Measurements from ENCODE around the gene KDM6A. TPM values are rescaled to one million over a fixed set of nuclear protein-coding genes. Genes with fewer than 3 reads are reported as not detected.

Gene KDM6A
- total RNA-seq, 2 donors from 2014 or later: 16.9 to 18.2 TPM

DNA sequence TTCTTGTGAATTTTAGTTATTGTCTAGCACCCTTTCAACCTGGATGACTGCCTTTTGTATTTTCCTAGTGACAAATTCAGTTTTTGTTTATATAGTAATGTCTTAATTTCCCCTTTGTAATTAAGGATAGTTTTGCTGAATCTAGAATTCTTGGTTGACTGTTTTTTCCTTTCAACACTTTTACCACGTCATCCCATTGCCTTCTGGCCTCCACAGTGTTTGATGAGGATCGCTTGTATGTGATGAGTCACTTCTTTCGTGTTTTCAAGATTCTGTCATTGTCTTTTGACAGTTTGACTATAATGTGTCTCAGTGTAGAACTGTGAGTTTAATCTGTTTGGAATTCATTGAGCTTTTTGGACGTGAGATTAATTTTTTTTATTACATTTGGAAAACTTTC lies 30.1 kb downstream of the KDM6A start:
- Histone ChIP-seq H3K27ac (no peak overlapping the region), H3K36me3 (no peaks in the 10 kb centered on the region), H3K9me3 (peaks cover 0 to 10% of the 10 kb centered on the region in 2 donors), H3K4me3 (no peak overlapping the region), H3K27me3 (no peaks in the 10 kb centered on the region), H3K4me1 (peaks cover 0 to 42% of the 10 kb centered on the region in 2 donors)
- TF ChIP-seq, protein P1, sequence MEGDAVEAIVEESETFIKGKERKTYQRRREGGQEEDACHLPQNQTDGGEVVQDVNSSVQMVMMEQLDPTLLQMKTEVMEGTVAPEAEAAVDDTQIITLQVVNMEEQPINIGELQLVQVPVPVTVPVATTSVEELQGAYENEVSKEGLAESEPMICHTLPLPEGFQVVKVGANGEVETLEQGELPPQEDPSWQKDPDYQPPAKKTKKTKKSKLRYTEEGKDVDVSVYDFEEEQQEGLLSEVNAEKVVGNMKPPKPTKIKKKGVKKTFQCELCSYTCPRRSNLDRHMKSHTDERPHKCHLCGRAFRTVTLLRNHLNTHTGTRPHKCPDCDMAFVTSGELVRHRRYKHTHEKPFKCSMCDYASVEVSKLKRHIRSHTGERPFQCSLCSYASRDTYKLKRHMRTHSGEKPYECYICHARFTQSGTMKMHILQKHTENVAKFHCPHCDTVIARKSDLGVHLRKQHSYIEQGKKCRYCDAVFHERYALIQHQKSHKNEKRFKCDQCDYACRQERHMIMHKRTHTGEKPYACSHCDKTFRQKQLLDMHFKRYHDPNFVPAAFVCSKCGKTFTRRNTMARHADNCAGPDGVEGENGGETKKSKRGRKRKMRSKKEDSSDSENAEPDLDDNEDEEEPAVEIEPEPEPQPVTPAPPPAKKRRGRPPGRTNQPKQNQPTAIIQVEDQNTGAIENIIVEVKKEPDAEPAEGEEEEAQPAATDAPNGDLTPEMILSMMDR (IDR thresholded peaks at IDR 0.05): no peak
- no peak for DNase-seq (ENCODE audit: low spot score)

DNA sequence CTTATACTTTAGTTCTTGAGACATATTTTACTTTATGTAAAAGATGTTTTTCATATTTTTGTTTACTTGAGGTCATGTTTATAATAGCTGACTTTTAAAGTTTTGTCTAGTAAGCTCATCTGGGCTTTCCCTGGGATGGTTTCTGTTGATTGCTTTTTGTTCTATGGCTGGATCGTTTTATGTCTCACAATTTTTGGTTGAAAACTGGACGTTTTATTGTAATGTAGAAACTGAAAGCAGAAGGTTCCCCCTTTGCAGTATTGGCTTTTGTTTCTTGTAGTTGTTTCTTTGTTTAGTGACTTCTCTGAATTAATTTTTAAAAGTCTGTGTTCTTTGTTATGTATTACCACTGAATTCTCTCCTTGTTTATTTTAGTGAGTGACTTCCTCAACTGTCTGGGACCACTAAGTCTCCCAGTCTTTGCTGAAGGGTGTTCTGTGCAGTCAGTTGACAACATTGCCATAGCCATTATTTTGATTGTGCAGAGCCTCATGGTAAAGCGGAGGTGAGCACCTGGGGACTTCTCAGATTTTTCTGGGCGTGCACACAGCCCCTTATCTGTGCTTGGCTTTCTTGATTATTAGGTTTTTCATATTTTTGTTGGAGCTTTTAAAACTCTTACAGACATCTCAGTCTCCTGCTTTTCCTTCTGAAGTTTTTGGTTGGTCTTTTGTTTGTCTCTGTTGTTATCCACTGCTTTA lies 31.0 kb downstream of the KDM6A start:
- TF ChIP-seq, protein P1 (IDR thresholded peaks at IDR 0.05): no peak
- Histone ChIP-seq H3K27ac (no peak overlapping the region), H3K4me3 (no peak overlapping the region), H3K27me3 (no peaks in the 10 kb centered on the region), H3K4me1 (peaks cover 0 to 38% of the 10 kb centered on the region in 2 donors), H3K36me3 (no peaks in the 10 kb centered on the region), H3K9me3 (peaks cover 0 to 10% of the 10 kb centered on the region in 2 donors)
- no peak for DNase-seq (ENCODE audit: low spot score)

DNA sequence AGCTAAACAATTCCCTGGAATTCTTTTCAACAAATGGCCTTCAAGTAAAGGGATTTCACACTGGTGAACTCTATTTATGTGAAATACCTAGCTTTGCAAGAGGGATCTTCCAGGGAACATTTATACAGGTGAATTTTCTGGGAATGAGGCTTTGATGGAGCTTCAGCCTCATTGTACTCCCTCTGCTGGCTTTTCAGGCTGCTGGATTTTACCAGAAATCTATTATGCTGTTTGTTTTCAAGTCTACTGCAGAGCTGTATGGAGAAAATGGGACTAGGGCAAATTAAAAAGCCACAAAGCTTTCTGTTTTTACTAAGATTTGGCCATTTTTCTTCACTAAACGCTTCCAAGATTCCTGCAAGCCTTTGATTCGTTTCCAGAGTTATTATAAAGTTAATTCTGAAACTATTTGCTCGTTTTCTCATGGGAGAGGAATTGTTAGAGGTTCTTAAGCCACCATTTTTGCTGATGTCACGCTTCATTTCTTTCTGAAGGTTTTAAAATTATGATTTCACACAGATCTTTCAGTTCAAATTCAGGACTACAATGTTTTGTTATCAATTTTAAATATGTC lies 31.6 kb downstream of the KDM6A start:
- no peak overlapping the region for H3K27ac ChIP-seq
- no peak for DNase-seq (ENCODE audit: low spot score)
- peaks cover 0 to 32% of the 10 kb centered on the region in 2 donors for H3K4me1 ChIP-seq
- TF ChIP-seq, protein P1 (IDR thresholded peaks at IDR 0.05): no peak
- no peak overlapping the region for H3K4me3 ChIP-seq
- no peaks in the 10 kb centered on the region for H3K36me3 ChIP-seq
- no peaks in the 10 kb centered on the region for H3K27me3 ChIP-seq
- peaks cover 0 to 10% of the 10 kb centered on the region in 2 donors for H3K9me3 ChIP-seq

DNA sequence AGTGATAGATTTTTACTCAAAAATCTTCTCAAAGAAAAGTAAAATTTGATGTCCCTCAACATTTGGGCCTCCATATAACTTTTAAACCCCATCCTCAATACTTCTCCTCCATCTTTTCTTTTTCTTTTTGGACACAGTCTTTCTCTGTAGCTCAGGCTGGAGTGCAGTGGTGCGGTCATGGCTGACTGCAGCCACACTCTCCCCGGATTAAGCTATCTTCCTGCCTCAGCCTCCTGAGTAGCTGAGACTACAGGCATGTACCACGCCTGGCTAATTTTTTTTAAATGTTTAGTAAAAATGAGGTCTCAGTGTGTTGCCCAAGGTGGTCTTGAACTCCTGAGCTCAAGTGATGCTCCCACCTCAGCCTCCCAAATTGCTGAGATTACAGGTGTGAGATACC lies 33.1 kb downstream of the KDM6A start:
- DNase-seq (ENCODE audit: low spot score): no peak
- TF ChIP-seq, protein P1 (IDR thresholded peaks at IDR 0.05): no peak
- H3K36me3 ChIP-seq: no peaks in the 10 kb centered on the region
- H3K9me3 ChIP-seq: peaks cover 0 to 10% of the 10 kb centered on the region in 2 donors
- peaks cover 0 to 20% of the 10 kb centered on the region in 2 donors for H3K4me1 ChIP-seq
- no peak overlapping the region for H3K27ac ChIP-seq
- no peaks in the 10 kb centered on the region for H3K27me3 ChIP-seq
- no peak overlapping the region for H3K4me3 ChIP-seq

DNA sequence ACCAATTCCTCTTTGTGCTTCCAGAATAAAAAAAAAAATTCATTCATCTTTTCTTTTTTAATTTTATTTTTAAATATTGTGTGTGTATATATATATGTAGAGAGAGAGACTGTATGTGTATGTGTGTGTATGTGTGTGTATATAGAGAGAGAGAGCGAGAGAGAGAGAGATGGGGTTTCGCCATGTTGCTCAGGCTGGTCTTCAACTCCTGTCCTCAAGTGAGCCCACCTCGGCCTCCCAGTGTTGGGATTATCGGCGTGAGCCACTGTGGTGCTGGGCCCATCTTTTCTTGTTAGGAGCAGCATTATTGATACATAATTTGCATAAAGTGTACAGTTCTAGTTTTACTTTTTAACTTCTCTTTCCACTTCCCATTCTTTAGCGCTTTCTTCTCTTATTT lies 33.6 kb downstream of the KDM6A start:
- no peak overlapping the region for H3K27ac ChIP-seq
- H3K9me3 ChIP-seq: peaks cover 0 to 10% of the 10 kb centered on the region in 2 donors
- no peak overlapping the region for H3K4me3 ChIP-seq
- no peak for DNase-seq (ENCODE audit: low spot score)
- no peaks in the 10 kb centered on the region for H3K27me3 ChIP-seq
- TF ChIP-seq, protein P1 (IDR thresholded peaks at IDR 0.05): no peak
- H3K4me1 ChIP-seq: peaks cover 0 to 18% of the 10 kb centered on the region in 2 donors
- H3K36me3 ChIP-seq: no peaks in the 10 kb centered on the region
